IMR-90 (cell line): ENCODE data around the gene SH3RF3.

Source experiments
- BHLHE40 ChIP-seq: fragments of 150-350 bp; IDR thresholded peaks from 2 replicates; pipeline ENCODE4 v1.6.1; 2016; ENCODE audit warnings: mild to moderate bottlenecking, low read depth, low read length
- FOS ChIP-seq: fragments of 150-350 bp; IDR thresholded peaks from 2 replicates; pipeline ENCODE4 v1.6.1; 2016; ENCODE audit warnings: low read depth, low read length
- MAFK ChIP-seq: IDR thresholded peaks from 2 replicates; pipeline ENCODE4 v1.6.1; 2012; ENCODE audit warnings: low read depth, low read length, improper control_type of control experiment
- MXI1 ChIP-seq: IDR thresholded peaks from 2 replicates; pipeline ENCODE4 v1.6.1; 2012; ENCODE audit warnings: low read depth, mild to moderate bottlenecking, low read length, moderate library complexity, borderline replicate concordance
- POLR2A ChIP-seq: IDR thresholded peaks from 2 replicates; pipeline ENCODE4 v1.6.1; 2012; ENCODE audit warnings: mild to moderate bottlenecking, low read depth, low read length
- RAD21 ChIP-seq: IDR thresholded peaks from 2 replicates; pipeline ENCODE4 v1.6.1; 2012; ENCODE audit warnings: low read length, improper control_type of control experiment
- RFX5 ChIP-seq: IDR thresholded peaks from 2 replicates; pipeline ENCODE4 v1.8.0; 2012; ENCODE audit warnings: low read depth, mild to moderate bottlenecking, low read length, moderate library complexity
- SMC3 ChIP-seq: fragments of 150-350 bp; IDR thresholded peaks from 2 replicates; pipeline ENCODE4 v1.6.1; 2016; ENCODE audit warnings: low read depth, mild to moderate bottlenecking, antibody characterized with exemption, low read length, moderate library complexity
- TF ChIP-seq, protein P1 (sequence below): conservative IDR thresholded peaks from 2 replicates; pipeline ENCODE4 v1.5.1; 2012; ENCODE audit warnings: mild to moderate bottlenecking, low read depth, low read length, improper control_type of control experiment
- TF ChIP-seq, protein P2 (sequence below): fragments of 150-350 bp; IDR thresholded peaks from 2 replicates; pipeline ENCODE4 v1.6.1; 2017; ENCODE audit warnings: mild to moderate bottlenecking, antibody characterized with exemption, low read length, low read depth

GRCh38 chr2:109377976-109378375 is 249.0 kb downstream of the SH3RF3 start:
- TF ChIP-seq, protein P1, sequence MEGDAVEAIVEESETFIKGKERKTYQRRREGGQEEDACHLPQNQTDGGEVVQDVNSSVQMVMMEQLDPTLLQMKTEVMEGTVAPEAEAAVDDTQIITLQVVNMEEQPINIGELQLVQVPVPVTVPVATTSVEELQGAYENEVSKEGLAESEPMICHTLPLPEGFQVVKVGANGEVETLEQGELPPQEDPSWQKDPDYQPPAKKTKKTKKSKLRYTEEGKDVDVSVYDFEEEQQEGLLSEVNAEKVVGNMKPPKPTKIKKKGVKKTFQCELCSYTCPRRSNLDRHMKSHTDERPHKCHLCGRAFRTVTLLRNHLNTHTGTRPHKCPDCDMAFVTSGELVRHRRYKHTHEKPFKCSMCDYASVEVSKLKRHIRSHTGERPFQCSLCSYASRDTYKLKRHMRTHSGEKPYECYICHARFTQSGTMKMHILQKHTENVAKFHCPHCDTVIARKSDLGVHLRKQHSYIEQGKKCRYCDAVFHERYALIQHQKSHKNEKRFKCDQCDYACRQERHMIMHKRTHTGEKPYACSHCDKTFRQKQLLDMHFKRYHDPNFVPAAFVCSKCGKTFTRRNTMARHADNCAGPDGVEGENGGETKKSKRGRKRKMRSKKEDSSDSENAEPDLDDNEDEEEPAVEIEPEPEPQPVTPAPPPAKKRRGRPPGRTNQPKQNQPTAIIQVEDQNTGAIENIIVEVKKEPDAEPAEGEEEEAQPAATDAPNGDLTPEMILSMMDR, result no peak
- TF ChIP-seq BHLHE40 (no peak), POLR2A (no peak), RFX5 (no peak), FOS (no peak), MAFK (no peak), SMC3 (no peak), MXI1 (no peak), RAD21 (no peak)
- TF ChIP-seq, protein P2, sequence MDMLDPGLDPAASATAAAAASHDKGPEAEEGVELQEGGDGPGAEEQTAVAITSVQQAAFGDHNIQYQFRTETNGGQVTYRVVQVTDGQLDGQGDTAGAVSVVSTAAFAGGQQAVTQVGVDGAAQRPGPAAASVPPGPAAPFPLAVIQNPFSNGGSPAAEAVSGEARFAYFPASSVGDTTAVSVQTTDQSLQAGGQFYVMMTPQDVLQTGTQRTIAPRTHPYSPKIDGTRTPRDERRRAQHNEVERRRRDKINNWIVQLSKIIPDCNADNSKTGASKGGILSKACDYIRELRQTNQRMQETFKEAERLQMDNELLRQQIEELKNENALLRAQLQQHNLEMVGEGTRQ, result no peak
